DMS 273 treated with DMSO at 0.1 percent for 48 hours (cell line): Measurements from ENCODE around the gene ASMTL.

Experiments used
- DNase-seq: peaks from one replicate; lab custom pipeline; 2025; lab: John Stamatoyannopoulos, UW

ASMTL gene

DNA sequence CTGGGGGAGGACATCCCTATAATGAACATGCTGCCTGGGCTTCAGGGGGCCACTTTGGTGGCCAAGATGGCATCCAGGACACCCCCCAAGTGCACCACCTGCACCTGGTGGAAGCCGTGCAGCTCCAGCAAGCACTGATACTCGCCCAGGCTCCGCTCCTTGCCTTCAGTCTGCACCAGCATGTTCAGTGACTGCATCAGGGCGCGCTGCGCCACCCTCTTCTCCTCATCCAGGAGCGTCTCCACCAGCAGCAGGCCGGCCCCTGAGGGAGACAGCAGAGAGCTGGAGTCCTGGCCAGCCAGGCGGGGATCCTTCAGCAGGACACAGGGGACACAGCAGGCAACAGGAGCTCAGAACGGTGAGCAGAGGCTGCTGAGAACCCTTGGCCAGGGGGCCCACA, 49.5 kb downstream of the ASMTL start:
- DNase-seq, result no peak

DNA sequence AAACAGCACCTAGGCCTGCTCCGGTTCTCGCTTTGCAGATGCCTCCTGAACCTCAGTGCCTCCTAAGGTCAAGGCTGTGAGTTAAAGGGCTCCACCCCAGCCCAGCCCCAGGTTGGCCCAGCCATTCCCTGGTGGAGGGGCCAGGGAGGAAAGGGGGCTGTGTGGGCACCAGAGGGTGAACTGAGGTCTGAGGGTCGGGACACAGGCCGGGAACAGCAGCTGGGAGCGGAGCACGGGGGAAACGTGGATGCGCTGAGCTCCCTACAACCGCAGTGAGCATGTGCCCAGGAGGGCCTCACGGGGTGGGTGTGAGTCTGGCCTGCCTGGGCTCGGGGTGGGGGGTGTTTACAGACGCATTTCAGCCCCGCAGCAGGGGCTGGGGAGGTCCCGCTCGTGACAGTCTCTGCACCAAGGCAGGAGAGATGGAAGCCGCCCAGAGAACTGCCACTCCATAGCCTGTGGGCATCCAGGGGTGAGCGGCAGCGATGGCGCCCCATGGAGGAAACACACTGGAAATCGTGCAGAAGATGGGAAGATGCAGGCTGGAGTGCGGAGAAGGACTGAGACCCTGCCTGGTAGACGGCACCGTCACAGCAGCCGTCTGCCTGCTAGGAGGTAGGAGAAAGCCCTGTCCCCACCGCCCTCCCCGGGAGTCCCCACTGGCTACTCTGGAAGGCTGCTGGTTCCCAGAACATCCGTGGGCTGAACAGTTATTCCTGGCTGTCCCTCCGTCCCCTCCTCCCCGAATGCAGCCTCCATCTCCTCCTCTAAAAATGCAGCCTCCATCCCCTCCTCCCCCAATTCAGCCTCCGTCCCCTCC, 50.9 kb downstream of the ASMTL start:
- no peak for DNase-seq

- no peak for DNase-seq
Measured at GRCh38 chrX:1400742-1401471, 51.8 kb downstream of the ASMTL start.

GRCh38 chrX:1400049-1400448, 52.7 kb downstream of the ASMTL start:
- no peak for DNase-seq

DNA sequence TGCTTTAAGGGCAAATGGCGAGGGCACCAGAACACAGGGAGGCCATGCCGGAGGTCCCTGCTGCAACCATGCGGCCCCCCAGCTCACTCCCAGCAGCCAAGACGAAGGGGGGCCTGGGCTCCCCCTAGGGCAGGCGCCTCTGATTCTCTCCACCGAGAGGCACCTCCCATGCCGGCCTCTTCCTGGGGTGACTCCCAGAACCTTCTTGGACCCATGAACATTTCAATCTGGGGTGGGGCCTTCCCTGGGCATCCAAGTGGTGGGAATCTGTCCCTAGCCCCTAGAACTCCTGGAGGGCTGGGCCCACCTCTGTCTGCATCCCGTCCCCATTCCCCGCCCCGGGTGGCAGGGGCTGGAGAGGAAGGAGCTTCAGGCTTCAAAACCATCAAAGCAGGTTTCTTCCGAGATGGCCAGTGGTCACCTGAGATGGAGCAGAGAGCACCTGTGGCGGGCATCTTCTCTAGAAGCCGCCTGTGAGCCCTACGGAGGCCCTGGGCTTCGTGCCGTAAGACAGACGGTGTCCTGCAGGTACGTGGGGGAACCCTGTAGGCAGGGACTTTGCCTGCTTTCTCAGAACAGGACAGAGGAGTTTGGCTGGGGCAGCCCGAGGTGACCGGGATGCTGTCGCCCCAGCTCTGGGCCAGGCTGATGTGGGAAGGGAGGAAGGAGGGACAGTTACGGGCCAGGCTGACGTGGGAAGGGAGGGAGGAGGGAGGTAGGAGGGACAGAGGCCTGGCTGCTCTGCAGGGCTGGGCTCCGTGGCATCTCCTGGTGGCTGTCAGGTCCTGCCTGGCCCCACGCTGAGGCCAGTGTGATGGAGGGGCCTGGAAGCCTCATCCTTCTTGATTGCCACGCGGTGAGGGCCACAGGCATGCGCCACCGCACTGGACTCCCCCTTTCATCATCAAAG, 54.0 kb downstream of the ASMTL start:
- no peak for DNase-seq

DNA sequence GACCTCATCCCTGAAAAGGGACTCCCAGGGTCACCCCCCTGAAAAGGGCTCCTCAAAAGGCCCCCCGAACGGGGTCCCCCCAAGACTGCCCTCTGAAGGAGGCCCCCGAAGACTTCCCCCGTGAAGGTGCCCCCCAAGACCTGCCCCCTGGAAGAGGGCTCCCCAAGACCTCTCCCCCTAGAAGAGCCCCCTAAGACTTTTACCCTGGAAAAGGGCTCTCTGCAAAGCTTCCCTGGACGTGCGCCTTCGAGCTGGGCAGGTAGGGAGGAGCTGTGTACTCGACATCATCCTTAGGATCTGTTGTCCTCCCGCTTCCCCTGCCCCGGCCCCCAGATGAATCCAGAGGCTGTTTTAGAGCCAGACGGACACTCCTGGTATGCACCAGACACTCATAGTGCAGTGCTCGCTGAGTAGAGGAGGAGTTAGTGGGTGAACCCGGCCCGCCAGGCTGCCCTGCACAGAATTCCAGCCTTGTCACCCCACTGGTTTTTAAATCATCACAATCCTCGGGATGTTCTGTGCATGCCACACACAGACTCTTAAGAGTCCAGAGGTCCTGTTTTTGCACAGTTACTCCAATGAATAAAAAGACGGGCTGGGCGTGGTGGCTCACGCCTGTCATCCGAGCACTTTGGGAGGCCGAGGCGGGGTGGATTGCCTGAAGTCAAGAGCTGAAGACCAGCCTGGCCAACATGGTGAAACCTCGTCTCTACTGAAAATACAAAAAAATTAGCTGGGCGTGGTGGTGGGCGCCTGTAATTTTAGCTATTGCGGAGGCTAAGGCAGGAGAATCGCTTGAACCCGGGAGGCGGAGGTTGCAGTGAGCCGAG, 55.1 kb downstream of the ASMTL start:
- no peak for DNase-seq

- no peak for DNase-seq
Measured at GRCh38 chrX:1397001-1397400, 55.7 kb downstream of the ASMTL start.

- DNase-seq, result no peak
Measured at GRCh38 chrX:1395646-1396216, 57.0 kb downstream of the ASMTL start.

DNA sequence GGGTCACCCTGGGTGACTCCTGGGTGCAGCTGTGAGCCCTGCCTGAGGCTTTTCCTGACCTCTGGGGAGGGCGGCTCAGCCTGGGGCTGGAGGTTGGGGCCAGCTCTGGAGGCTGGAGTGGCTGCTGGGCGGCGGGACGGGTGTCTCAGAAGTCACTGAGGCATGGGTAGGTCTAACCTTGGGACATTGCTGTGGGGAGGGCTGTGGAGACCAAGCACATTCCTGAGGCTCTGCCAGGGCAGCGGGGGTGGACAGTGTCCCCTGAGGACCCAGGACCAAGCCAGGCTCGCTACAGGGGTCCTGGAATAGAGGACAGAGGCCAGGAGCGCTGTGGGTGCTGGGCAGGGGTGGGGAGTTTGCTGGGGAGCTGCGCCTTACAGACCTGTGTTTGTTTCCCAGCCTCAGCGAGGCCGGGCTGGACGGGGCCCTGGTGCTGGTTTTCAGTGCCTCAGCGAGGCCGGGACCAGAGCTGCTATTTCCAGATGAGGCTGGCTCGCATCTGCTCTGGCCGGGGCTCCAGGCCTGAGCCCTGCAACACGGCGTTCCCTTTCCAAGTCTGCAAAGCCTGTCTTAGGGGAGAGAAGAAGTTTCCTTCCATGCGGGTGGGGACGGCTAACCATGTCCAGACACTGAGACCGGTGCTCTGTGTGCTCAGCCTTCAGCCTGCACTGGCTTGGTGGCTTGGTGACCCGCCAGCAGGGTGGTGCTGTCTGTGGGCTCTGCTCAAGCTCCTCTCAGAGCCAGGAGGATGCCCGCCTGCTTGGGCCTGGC, 57.8 kb downstream of the ASMTL start:
- DNase-seq, result no peak

GRCh38 chrX:1393871-1394615, 58.7 kb downstream of the ASMTL start:
- no peak for DNase-seq

DNA sequence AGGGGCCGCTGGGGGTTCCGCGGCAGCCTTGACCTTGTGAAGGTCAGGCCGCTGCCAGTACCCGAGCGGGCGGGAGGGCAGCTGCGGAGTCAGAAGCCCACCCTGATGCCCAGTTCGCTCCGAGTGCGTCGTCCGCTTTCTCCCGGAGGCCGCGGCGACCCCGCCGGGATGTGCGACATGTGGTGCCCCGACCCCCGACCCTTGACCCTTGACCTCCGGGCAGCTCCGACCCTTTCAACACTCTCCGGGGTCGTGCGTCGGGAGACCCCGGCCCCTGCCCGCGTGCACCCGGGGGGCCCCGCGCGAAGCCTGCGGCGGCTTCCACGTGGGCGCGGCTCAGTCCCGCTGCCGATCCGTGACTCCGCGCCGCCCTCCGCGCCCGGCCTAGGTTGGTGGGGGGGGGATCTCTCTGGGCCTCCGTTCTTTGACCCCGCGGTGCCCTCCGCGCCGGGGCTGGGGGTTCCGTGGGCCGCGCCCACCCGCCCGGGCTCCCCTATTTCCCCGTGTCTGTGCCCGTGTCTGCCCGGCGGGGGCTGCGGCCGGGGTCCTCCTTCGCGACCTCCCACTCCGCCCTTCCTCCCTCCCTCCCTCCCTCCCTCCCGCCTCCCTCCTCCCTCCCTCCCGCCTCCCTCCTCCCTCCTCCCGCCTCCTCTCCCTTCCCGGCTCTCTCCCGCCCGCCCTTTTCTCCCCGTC, 60.2 kb downstream of the ASMTL start:
- DNase-seq, result no peak

- no peak for DNase-seq
Measured at GRCh38 chrX:1391707-1392375, 60.9 kb downstream of the ASMTL start, which contains the start of gene SLC25A6. Gene SLC25A6, minus strand, starts transcription at chrX:1392113. Its CDS starts 104 bp downstream, at chrX:1392009.

- DNase-seq, result no peak
Measured at GRCh38 chrX:1391370-1391706, 61.4 kb downstream of the ASMTL start.

GRCh38 chrX:1390621-1391369, 61.9 kb downstream of the ASMTL start:
- no peak for DNase-seq

GRCh38 chrX:1389993-1390285, 62.8 kb downstream of the ASMTL start:
- no peak for DNase-seq

GRCh38 chrX:1389181-1389992, 63.3 kb downstream of the ASMTL start:
- no peak for DNase-seq

GRCh38 chrX:1388651-1389050, 64.1 kb downstream of the ASMTL start:
- no peak for DNase-seq
